GM12892 (cell line): ENCODE measurements around the gene FLNB.

Experiments used
- POLR2A ChIP-seq: IDR thresholded peaks from 2 replicates; pipeline ENCODE4 v1.6.1; 2011; ENCODE audit warnings: low read depth, low read length, control low read depth
- POLR2AphosphoS5 ChIP-seq: IDR thresholded peaks from 2 replicates; pipeline ENCODE4 v1.6.1; 2011; ENCODE audit warnings: low read depth, low read length, control low read depth
- TAF1 ChIP-seq: IDR thresholded peaks from 2 replicates; pipeline ENCODE4 v1.6.1; 2011; ENCODE audit warnings: low read depth, mild to moderate bottlenecking, control low read depth, low read length, borderline replicate concordance

- TF ChIP-seq POLR2A (no peak), POLR2AphosphoS5 (no peak), TAF1 (no peak)
Measured at GRCh38 chr3:58065700-58066167, 57.5 kb downstream of the FLNB start.
